Adrenal gland (tissue), 12 donors: ENCODE data around the gene MFSD12. TPM values are rescaled to one million over a fixed set of nuclear protein-coding genes. Genes with fewer than 3 reads are reported as not detected.

Experiments
- DNase-seq, 7 donors: peaks; one replicate each; pipeline ENCODE4 v3.0.0-alpha.2; 2019 to 2020
- H3K27ac ChIP-seq, 5 donors: fragments of 200-600 bp; sonication (generic) in 4 of 5; 1 replicate in 3 of 5; 2 replicates in 2 of 5; pipeline versions ENCODE4 v1.5.1 to v1.8.0; 2016 to 2020; ENCODE audit warnings: mild to moderate bottlenecking in 1 of 5
- H3K27me3 ChIP-seq: fragments of 200-600 bp; 2 replicates; pipeline ENCODE4 v1.8.0; 2021
- H3K36me3 ChIP-seq, 2 donors: fragments of 200-600 bp; replicated peaks in 1 of 2; 1 replicate in 1 of 2; 2 replicates in 1 of 2; pipeline versions ENCODE4 v1.5.1 to v1.8.0; 2018 to 2022
- H3K4me1 ChIP-seq, 2 donors: fragments of 200-600 bp; replicated peaks in 1 of 2; 1 replicate in 1 of 2; 2 replicates in 1 of 2; pipeline versions ENCODE4 v1.5.1 to v1.8.0; 2018 to 2021
- H3K4me3 ChIP-seq, 4 donors: fragments of 200-600 bp; sonication (generic) in 3 of 4; one replicate each; pipeline ENCODE4 v1.5.1; 2016 to 2018
- H3K9me3 ChIP-seq, 3 donors: fragments of 200-600 bp; sonication (generic) in 1 of 3; replicated peaks in 1 of 3; 1 replicate in 2 of 3; 2 replicates in 1 of 3; pipeline versions ENCODE4 v1.5.1 to v1.8.0; 2016 to 2021
- CTCF ChIP-seq, 6 experiments: fragments of 450-650 bp in 4 of 6; fragments of 200-600 bp in 2 of 6; sonication (generic) in 1 of 6; IDR thresholded peaks; 1 replicate in 5 of 6; 2 replicates in 1 of 6; pipeline versions ENCODE4 v1.5.1 to v1.8.0; 2016 to 2021; ENCODE audit warnings: antibody characterized with exemption in 6 of 6, mild to moderate bottlenecking in 2 of 6, moderate library complexity in 1 of 6
- POLR2A ChIP-seq, 2 donors: fragments of 450-650 bp; IDR thresholded peaks; one replicate each; pipeline ENCODE4 v1.6.1; 2017; ENCODE audit warnings: antibody characterized with exemption in 2 of 2, mild to moderate bottlenecking in 2 of 2, moderate library complexity in 1 of 2
- WGBS, 4 donors: extraction: QIAGEN DNeasy Blood & Tissue Kit in 2 of 4; methylation state at CpG; one replicate each; pipeline versions ENCODE4 v1.1.5 to v1.1.7; 2013 to 2017; 5-methylcytosine and 5-hydroxymethylcytosine counted together
- intact Hi-C, 2 donors: fragments of 100-400 bp; cut with DNase I; formaldehyde crosslinking; loops; one replicate each; pipeline versions ENCODE4 v1.14.1 to v1.15.0; 2022 to 2023
- polyA plus RNA-seq, 3 donors: library from polyadenylated mRNA; stranded (reverse); fragments of 200-250 nt in 2 of 3; fragments of 350-450 nt in 1 of 3; fragmentation: Illumina TruSeq in 1 of 3; extraction: RNeasy Lipid Tissue Mini Kit (QIAGEN cat#74804) in 1 of 3; gene quantifications; one replicate each; pipeline ENCODE4 v1.2.3, GENCODE V29; 2013 to 2014
- total RNA-seq, 9 donors: library from RNA; depleted of rRNA in 4 of 9; stranded (reverse); fragments of >200 nt in 4 of 9; fragments of 120-200 nt in 1 of 9; fragmentation: NEBNext Ultra II Directional in 1 of 9; extraction: Animal tissue kit (Norgen Biotek cat#: 25700) in 1 of 9; gene quantifications; one replicate each; pipeline versions ENCODE4 v1.1.0 to v1.2.4, GENCODE V29; 2013 to 2023
- donor health status: healthy with polysubstance abuse.
- donor health status: Bipolar disorder and iron deficiency.
- donor health status: DM: yes; HTN: yes; CAD: no.
- donor health status: DM: no; HTN: no; CAD: no.
- donor health status: DM: no; HTN: no; CAD: no.
- donor health status: DM: yes; HTN: yes; CAD: no.

The MFSD12 gene
- total and polyA plus RNA-seq, 12 donors, result 18.5 to 123 (median 61.1) TPM

GRCh38 chr19:3580156-3580934 is 23.0 kb upstream of the MFSD12 start:
- Histone ChIP-seq H3K36me3 (no peaks in the 10 kb centered on the region), H3K9me3 (no peaks in the 10 kb centered on the region), H3K27ac (peak overlapping the region; percentile 20 to 90 (median 74)), H3K4me3 (no peak overlapping the region), H3K4me1 (peaks cover 0 to 25% of the 10 kb centered on the region in 2 donors), H3K27me3 (peaks cover 4% of the 10 kb centered on the region)
- no peak for TF ChIP-seq CTCF (IDR thresholded peaks at IDR 0.05)
- TF ChIP-seq POLR2A (IDR thresholded peaks at IDR 0.05), result peak in 1 of 2 donors; percentile 68
- 25 to 31% (median 26%) methylated on average over 9 to 11 of the region's 11 CpGs for WGBS, 4 donors
- peak; percentile 75 to 93 (median 90) for DNase-seq
- intact Hi-C loops, result no loop called here

GRCh38 chr19:3578390-3578789 is 21.0 kb upstream of the MFSD12 start:
- no peak for TF ChIP-seq POLR2A (IDR thresholded peaks at IDR 0.05)
- no peak for TF ChIP-seq CTCF (IDR thresholded peaks at IDR 0.05)

GRCh38 chr19:3577723-3578344 is 20.4 kb upstream of the MFSD12 start:
- no peak for DNase-seq
- Histone ChIP-seq H3K27me3 (no peaks in the 10 kb centered on the region), H3K4me3 (no peak overlapping the region), H3K4me1 (peaks cover 7 to 29% of the 10 kb centered on the region in 2 donors), H3K36me3 (no peaks in the 10 kb centered on the region), H3K27ac (peak overlapping the region in 1 of 5 donors; percentile 40), H3K9me3 (no peaks in the 10 kb centered on the region)
- TF ChIP-seq POLR2A (IDR thresholded peaks at IDR 0.05), result no peak
- WGBS, 4 donors, result 89 to 92% (median 92%) methylated on average over 24 to 60 of the region's 60 CpGs
- intact Hi-C loops, result no loop called here

More at GRCh38 chr19:3578390-3578789, 21.0 kb upstream of the MFSD12 start:
- H3K36me3 ChIP-seq, result no peaks in the 10 kb centered on the region
- DNase-seq, result no peak
- intact Hi-C loops, result no loop called here
- H3K27ac ChIP-seq, result peak overlapping the region in 1 of 5 donors; percentile 22
- peaks cover 5 to 27% of the 10 kb centered on the region in 2 donors for H3K4me1 ChIP-seq
- 84 to 92% (median 90%) methylated on average over 9 to 17 of the region's 17 CpGs for WGBS, 4 donors
- no peaks in the 10 kb centered on the region for H3K9me3 ChIP-seq
- H3K27me3 ChIP-seq, result no peaks in the 10 kb centered on the region
- no peak overlapping the region for H3K4me3 ChIP-seq

- H3K27ac ChIP-seq, result peak overlapping the region in 3 of 5 donors; percentile 32 to 72 (median 40)
- WGBS, 4 donors, result 22 to 65% (median 46%) methylated on average over 14 to 67 of the region's 78 CpGs
- peaks cover 10 to 34% of the 10 kb centered on the region in 2 donors for H3K4me1 ChIP-seq
- no peaks in the 10 kb centered on the region for H3K27me3 ChIP-seq
- peak overlapping the region in 1 of 4 donors; percentile 45 for H3K4me3 ChIP-seq
- peak in 1 of 2 donors; percentile 46 for TF ChIP-seq POLR2A (IDR thresholded peaks at IDR 0.05)
- no peak for TF ChIP-seq CTCF (IDR thresholded peaks at IDR 0.05)
- intact Hi-C loops, result no loop called here
- no peaks in the 10 kb centered on the region for H3K36me3 ChIP-seq
- peak; percentile 67 to 84 (median 77) for DNase-seq
- H3K9me3 ChIP-seq, result no peaks in the 10 kb centered on the region
These were observed 19.5 kb upstream of the MFSD12 start for GRCh38 chr19:3576696-3577443.
